Lower lobe of right lung (tissue), 2 donors: ENCODE measurements around the gene RMI2. TPM values are rescaled to one million over a fixed set of nuclear protein-coding genes. Genes with fewer than 3 reads are reported as not detected.

ENCODE experiments used
- ATAC-seq, 2 donors: fragments of 200-7000 bp; cut with Tn5 transposase; one replicate each; pipeline ENCODE4 v1.9.1; 2020 to 2022; ENCODE audit warnings: mild to moderate bottlenecking in 2 of 2, moderate library complexity in 2 of 2
- DNase-seq: peaks from one replicate; pipeline ENCODE4 v3.0.0-alpha.2; 2020
- H3K27ac ChIP-seq: fragments of 200-600 bp; one replicate; pipeline ENCODE4 v1.8.0; 2022
- H3K27me3 ChIP-seq: fragments of 200-600 bp; one replicate; pipeline ENCODE4 v1.8.0; 2022; ENCODE audit warnings: low read depth
- H3K36me3 ChIP-seq: fragments of 200-600 bp; one replicate; pipeline ENCODE4 v1.8.0; 2022; ENCODE audit warnings: mild to moderate bottlenecking
- H3K4me1 ChIP-seq: fragments of 200-600 bp; one replicate; pipeline ENCODE4 v1.8.0; 2022
- H3K4me3 ChIP-seq: fragments of 200-600 bp; one replicate; pipeline ENCODE4 v1.8.0; 2022; ENCODE audit warnings: mild to moderate bottlenecking
- H3K9me3 ChIP-seq: fragments of 200-600 bp; one replicate; pipeline ENCODE4 v1.8.0; 2022
- intact Hi-C: fragments of 100-400 bp; cut with DNase I; formaldehyde crosslinking; loops from one replicate; pipeline ENCODE4 v1.11.0; 2022
- total RNA-seq: library from RNA; stranded (reverse); fragmentation: NEBNext Ultra II Directional; extraction: Animal tissue kit (Norgen Biotek cat#: 25700); gene quantifications from one replicate; pipeline ENCODE4 v1.2.1, GENCODE V29; 2021
- TF ChIP-seq, protein P1 (sequence below): fragments of 200-600 bp; IDR thresholded peaks from one replicate; pipeline ENCODE4 v1.8.0; 2022; ENCODE audit warnings: antibody characterized with exemption, mild to moderate bottlenecking
- donor health status: DM: no; HTN: yes; CAD: no; lungs with severe emphysema.

RMI2 gene
- total RNA-seq, 1 donor from 2014 or later, result 1.7 TPM

DNA sequence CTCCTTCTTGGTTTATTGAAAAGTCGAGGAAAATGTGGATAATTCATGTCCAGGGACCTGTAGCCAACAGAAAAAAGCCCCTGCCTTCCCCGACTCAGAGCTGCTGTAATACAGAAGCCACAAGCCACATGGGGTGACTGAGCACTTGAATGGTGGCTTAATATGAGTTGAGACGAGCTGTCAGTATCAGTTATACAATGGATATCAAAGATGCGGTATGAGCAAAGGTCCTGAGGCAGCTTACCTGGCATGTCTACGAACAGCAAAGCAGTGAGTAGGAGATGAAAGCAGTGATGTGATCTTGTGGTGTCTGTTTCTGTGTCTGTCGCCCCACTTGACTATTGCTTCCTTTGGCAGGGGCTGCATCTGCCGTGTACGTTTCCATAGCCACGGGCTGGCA, 12.2 kb upstream of the RMI2 start:
- intact Hi-C loops, result no loop called here
- Histone ChIP-seq H3K36me3 (no peaks in the 10 kb centered on the region), H3K4me3 (no peak overlapping the region), H3K27me3 (no peaks in the 10 kb centered on the region), H3K4me1 (peaks cover 18% of the 10 kb centered on the region), H3K27ac (no peak overlapping the region), H3K9me3 (no peaks in the 10 kb centered on the region)
- TF ChIP-seq, protein P1, sequence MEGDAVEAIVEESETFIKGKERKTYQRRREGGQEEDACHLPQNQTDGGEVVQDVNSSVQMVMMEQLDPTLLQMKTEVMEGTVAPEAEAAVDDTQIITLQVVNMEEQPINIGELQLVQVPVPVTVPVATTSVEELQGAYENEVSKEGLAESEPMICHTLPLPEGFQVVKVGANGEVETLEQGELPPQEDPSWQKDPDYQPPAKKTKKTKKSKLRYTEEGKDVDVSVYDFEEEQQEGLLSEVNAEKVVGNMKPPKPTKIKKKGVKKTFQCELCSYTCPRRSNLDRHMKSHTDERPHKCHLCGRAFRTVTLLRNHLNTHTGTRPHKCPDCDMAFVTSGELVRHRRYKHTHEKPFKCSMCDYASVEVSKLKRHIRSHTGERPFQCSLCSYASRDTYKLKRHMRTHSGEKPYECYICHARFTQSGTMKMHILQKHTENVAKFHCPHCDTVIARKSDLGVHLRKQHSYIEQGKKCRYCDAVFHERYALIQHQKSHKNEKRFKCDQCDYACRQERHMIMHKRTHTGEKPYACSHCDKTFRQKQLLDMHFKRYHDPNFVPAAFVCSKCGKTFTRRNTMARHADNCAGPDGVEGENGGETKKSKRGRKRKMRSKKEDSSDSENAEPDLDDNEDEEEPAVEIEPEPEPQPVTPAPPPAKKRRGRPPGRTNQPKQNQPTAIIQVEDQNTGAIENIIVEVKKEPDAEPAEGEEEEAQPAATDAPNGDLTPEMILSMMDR, result no peak
- DNase-seq (no peak), ATAC-seq (no peak)

DNA sequence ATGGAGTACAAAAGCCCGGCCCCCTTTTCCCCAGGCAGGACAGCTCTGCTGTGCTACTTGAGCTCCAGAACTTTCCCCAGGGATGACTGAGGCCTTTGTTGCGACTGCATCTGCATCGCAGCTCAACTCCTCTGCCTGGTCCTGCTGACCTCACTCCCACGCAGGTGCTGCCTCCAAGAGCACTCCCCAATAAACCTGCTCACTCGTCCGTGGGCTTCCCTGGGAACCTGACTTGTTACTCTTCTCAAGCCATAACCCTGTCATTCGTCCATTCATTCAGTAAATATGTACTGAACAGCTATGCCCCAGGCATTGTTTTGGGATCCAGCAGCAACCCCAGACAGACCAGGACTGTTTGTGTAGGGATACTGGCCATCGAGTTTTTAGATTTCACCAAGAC, 11.6 kb upstream of the RMI2 start:
- TF ChIP-seq, protein P1, result no peak
- Histone ChIP-seq H3K27ac (no peak overlapping the region), H3K9me3 (no peaks in the 10 kb centered on the region), H3K36me3 (no peaks in the 10 kb centered on the region), H3K27me3 (no peaks in the 10 kb centered on the region), H3K4me1 (peaks cover 11% of the 10 kb centered on the region), H3K4me3 (no peak overlapping the region)
- no peak for ATAC-seq
- intact Hi-C loops, result no loop called here
- DNase-seq, result no peak

DNA sequence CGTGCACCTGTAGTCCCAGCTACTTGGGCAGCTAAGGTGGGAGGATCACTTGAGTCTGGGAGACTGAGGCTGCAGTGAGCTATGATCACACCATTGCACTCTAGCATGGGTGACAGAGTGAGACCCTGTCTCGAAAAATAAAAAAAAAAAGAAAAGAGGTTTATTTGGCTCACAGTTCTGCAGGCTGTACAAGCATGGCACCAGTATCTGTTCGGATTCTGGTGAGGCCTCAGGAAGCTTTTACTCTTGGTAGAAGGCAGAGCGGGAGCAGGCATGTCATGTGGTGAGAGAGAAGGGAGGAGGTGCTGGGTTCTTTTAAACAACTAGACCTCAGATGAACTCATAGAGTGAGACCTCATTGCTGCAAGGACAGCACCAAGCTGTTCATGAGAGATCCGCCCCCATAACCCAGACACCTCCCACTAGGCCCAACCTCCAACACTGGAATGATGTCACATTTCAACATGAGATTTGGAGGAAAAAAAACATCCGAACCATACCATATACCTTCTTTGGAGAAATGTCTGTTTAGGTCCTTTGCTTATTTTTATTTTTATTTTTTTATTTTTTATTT, 10.3 kb upstream of the RMI2 start:
- no peak overlapping the region for H3K27ac ChIP-seq
- DNase-seq, result no peak
- TF ChIP-seq, protein P1, result no peak
- H3K36me3 ChIP-seq, result no peaks in the 10 kb centered on the region
- H3K9me3 ChIP-seq, result no peaks in the 10 kb centered on the region
- ATAC-seq, result no peak
- H3K4me1 ChIP-seq, result no peaks in the 10 kb centered on the region
- H3K27me3 ChIP-seq, result no peaks in the 10 kb centered on the region
- no peak overlapping the region for H3K4me3 ChIP-seq
- intact Hi-C loops, result no loop called here

DNA sequence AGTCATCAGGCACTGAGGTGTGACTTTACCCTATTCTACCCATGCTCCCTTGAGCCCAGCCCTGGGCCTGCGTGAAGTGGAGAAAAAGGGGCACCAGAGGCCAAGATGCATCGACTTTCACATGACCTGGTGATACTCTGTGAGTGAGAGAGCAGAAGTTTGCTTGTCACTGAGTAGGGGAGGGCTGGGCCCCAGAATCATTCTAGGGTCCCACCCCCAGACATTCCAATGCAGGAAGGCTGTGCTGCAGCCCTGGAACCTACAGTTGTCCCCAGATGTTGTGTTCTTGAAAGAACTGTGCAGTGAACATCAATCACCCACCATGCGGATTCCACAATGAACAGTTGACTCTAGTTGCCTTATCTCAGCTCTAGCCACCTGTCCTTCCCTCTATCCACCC, 6.2 kb upstream of the RMI2 start:
- Histone ChIP-seq H3K4me1 (no peaks in the 10 kb centered on the region), H3K36me3 (no peaks in the 10 kb centered on the region), H3K27me3 (no peaks in the 10 kb centered on the region), H3K4me3 (no peak overlapping the region), H3K27ac (no peak overlapping the region), H3K9me3 (no peaks in the 10 kb centered on the region)
- TF ChIP-seq, protein P1, result no peak
- ATAC-seq (no peak), DNase-seq (no peak)
- intact Hi-C loops, result no loop called here

DNA sequence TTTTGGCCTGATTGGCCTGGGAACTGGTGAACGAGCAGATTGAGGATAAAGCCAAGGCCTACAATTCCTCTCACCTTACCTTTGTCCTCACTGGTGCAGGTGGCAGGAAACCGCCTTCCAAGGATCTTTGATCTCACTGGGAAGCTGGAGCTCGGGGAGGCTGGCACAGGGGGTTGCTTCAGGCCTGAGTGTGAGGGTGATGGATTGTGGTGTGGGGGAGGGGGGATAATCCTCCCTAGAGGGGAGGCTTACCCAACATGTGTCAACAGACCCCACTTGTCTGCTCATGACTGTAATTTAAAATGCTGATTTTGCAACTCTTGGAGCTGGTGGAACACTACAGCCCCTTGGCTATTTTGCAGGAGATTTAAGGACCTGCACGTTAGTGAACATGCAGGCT, 4.5 kb upstream of the RMI2 start:
- Histone ChIP-seq H3K27ac (no peak overlapping the region), H3K9me3 (no peaks in the 10 kb centered on the region), H3K27me3 (no peaks in the 10 kb centered on the region), H3K36me3 (no peaks in the 10 kb centered on the region), H3K4me3 (no peak overlapping the region), H3K4me1 (peaks cover 7% of the 10 kb centered on the region)
- no peak for DNase-seq
- ATAC-seq, result no peak
- intact Hi-C loops, result no loop called here
- TF ChIP-seq, protein P1, result no peak

DNA sequence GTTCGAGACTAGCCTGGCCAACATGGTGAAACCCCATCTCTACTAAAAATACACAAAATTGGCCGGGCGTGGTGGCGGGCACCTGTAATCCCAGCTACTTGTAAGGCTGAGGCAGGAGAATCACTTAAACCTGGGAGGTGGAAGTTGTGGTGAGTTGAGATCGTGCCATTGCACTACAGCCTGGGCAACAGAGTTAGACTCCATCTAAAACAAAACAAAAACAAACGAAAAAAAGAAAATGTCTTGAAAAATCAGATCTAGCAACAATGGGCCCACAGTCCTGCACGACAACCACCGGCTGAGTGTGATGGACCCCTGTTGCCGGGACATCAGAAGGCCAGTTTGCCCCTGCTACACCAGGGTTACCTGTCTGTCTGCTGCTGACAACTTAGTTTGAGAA, 3.9 kb upstream of the RMI2 start:
- Histone ChIP-seq H3K4me3 (no peak overlapping the region), H3K27me3 (no peaks in the 10 kb centered on the region), H3K9me3 (no peaks in the 10 kb centered on the region), H3K4me1 (peaks cover 11% of the 10 kb centered on the region), H3K36me3 (no peaks in the 10 kb centered on the region), H3K27ac (no peak overlapping the region)
- ATAC-seq (no peak), DNase-seq (no peak)
- intact Hi-C loops, result no loop called here
- TF ChIP-seq, protein P1, result no peak
